Suprapubic skin (tissue), 4 donors: ENCODE results near the gene ZNF583.

ENCODE experiments used
- CTCF ChIP-seq, 2 donors: fragments of 200-600 bp in 1 of 2; fragments of 450-650 bp in 1 of 2; sonication (generic) in 1 of 2; IDR thresholded peaks; one replicate each; pipeline ENCODE4 v1.5.1; 2016 to 2019; ENCODE audit warnings: antibody characterized with exemption in 2 of 2, mild to moderate bottlenecking in 1 of 2, moderate library complexity in 1 of 2
- POLR2A ChIP-seq, 2 donors: fragments of 450-650 bp; IDR thresholded peaks; one replicate each; pipeline ENCODE4 v1.6.1; 2017; ENCODE audit warnings: antibody characterized with exemption in 2 of 2, mild to moderate bottlenecking in 2 of 2, moderate library complexity in 2 of 2
- POLR2AphosphoS5 ChIP-seq, 3 donors: sonication (generic); formaldehyde crosslinking; IDR thresholded peaks; one replicate each; pipeline ENCODE4 v1.6.1; 2017; ENCODE audit warnings: antibody characterized with exemption in 3 of 3

GRCh38 chr19:56398809-56399208 is 5.3 kb upstream of the ZNF583 start:
- TF ChIP-seq CTCF (IDR thresholded peaks at IDR 0.05) (no peak), POLR2A (IDR thresholded peaks at IDR 0.05) (no peak), POLR2AphosphoS5 (IDR thresholded peaks at IDR 0.05) (no peak)
